HG02970 (cell line): Measurements from ENCODE around the gene NPAS3.

Experiments
- ATAC-seq: cut with Tn5 transposase; IDR thresholded peaks from one replicate; pipeline ENCODE4 v1.9.1; 2021; ENCODE audit warnings: mild to moderate bottlenecking, moderate library complexity, moderate number of reproducible peaks; ENCODE audit not compliant: unreplicated experiment, low FRiP score

NPAS3 gene

GRCh38 chr14:33679461-33680225, 741.0 kb downstream of the NPAS3 start:
- ATAC-seq, result no peak

GRCh38 chr14:33680873-33681272, 742.2 kb downstream of the NPAS3 start:
- no peak for ATAC-seq

GRCh38 chr14:33682760-33683159, 744.1 kb downstream of the NPAS3 start:
- no peak for ATAC-seq

- ATAC-seq, result no peak
These were observed 746.3 kb downstream of the NPAS3 start for GRCh38 chr14:33685026-33685425.

- no peak for ATAC-seq
These were observed 747.0 kb downstream of the NPAS3 start for GRCh38 chr14:33685698-33686097.

GRCh38 chr14:33686218-33686617, 747.5 kb downstream of the NPAS3 start:
- ATAC-seq, result no peak

GRCh38 chr14:33686856-33687255, 748.2 kb downstream of the NPAS3 start:
- ATAC-seq, result no peak

DNA sequence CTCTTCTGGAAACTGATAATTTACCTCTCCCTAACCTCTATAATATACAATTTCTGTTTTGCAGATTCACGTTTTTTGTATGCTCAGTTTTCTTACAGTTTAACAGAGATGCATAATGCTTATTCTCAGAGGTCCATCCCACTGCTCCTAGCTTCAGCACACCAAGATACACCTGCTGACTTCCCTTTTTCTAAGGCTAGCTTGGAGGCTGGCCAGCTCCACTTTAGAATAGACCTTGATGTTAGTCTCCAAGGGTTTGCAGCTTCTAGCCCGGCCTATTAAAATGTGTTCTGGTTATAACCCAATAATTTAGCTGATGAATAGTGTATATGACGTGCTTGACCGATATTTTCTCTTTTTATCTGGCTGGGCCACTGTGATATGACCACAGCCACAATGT, 751.0 kb downstream of the NPAS3 start:
- no peak for ATAC-seq

- no peak for ATAC-seq
These were observed 753.2 kb downstream of the NPAS3 start for GRCh38 chr14:33691907-33692306.

DNA sequence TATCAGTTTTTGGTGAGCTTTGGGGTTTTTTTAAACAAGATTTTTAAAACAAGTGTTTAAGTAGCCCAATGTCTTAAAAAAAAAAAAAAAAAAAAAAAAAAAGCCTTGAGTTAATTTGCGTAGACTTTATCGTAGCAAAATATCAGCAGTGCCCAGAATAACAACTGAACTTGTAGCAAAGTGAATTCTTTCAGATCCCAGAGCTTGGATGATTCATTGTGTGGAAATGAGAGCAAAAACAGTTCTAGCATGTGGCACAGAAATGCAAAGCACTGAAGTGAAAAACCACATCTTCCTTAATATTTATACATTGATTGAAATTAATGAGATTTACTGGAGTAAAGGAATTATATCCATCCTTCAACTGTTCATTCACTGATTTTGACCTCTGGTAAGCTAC, 754.1 kb downstream of the NPAS3 start:
- no peak for ATAC-seq

DNA sequence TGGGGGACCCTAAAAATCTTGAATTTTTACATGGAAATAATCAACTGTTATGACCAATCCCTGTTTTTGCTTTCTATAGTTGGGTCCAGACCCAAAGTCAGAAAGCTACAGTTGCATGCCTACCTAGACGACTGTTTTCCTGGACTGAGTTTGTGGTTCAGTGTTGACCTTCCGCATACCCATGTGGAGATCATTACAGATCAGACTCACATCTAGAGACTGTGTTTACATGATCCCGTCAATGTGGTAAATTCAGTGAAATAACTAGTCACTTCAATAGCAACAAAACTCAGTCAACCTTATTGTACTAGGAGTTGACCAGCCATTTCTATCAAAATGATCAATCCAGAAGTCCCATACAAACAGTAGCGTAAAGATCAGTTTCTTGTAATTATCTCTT, 754.6 kb downstream of the NPAS3 start:
- no peak for ATAC-seq

DNA sequence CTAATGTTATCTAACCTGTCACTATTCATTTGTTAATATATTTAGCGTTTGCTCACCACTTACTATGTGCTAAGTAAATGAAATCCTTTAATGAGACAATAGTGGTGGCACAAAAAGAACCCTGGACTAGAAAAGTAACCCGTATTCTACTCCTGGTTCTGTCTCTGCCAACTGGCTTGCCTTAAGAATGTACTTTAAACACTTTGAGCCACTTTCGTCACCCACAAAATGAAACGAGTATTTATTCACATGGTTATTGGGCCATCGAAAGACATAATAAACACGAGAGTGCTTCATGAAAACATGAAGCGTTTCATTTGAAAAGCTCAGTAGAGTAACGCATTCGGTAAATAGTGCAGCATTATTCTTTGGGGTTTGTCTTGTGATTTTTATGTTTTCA, 757.5 kb downstream of the NPAS3 start:
- no peak for ATAC-seq

GRCh38 chr14:33699300-33699983, 760.8 kb downstream of the NPAS3 start:
- ATAC-seq, result no peak

GRCh38 chr14:33700052-33700451, 761.4 kb downstream of the NPAS3 start:
- ATAC-seq, result no peak

- ATAC-seq, result no peak
These were observed 763.6 kb downstream of the NPAS3 start for GRCh38 chr14:33702293-33702692.

- no peak for ATAC-seq
These were observed 765.8 kb downstream of the NPAS3 start for GRCh38 chr14:33704481-33704880.

DNA sequence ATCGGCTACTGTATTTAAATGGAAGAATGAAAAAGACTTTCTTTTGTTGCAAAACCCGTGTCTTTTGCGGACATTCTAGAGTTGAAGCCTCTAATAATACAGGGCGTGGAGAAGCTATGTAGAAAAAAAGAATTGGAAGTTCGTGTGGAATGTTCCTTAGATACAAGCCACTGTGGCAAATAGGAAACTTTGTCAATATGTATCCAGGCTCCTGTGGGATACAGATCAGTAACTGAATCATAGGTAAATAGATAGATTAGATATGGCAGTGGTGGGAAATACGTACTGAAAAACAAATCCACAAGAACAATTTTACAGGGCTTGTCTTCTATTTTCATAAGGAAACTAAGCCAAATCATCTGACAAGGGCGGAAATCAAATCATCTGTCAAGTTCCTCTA, 766.8 kb downstream of the NPAS3 start:
- ATAC-seq, result no peak

DNA sequence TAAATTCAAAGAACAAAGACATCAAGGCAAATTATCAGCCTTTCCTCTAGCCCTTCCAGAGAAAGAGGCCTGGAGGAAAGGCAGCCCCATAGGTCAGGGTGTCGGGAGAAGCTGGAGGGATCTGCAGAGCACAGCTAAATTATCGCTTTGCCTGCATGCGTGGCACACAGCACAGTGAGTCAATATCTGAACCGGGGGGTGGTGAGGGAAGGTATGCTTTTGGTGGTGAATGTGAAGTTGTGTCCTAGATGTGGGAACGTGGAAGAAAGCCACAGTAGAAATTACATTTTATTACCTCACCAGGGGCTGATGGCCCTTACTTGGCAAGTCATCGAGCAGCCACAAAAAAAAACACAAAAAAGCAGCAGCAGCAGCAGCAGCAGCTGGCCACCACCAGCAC, 769.0 kb downstream of the NPAS3 start:
- ATAC-seq, result no peak

DNA sequence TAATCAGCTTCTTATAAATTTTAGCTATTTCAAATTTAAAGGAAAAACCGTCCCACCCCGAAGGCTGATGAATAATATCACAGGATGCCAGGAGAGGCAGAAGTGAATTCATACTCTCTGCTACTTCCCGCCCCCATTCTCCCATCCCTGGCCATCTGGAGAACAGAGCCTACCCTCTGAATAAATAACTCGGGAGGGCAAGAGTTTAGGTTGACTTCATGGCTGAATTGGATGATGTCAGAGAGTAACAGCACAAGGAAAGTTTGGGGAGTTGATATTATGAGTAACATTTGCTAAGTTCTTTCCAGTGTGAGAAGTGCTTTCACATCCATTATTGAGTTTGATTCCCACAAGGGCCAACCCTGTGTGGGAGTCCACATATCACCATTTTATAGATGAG, 770.6 kb downstream of the NPAS3 start:
- ATAC-seq, result no peak

GRCh38 chr14:33709711-33710110, 771.0 kb downstream of the NPAS3 start:
- no peak for ATAC-seq

DNA sequence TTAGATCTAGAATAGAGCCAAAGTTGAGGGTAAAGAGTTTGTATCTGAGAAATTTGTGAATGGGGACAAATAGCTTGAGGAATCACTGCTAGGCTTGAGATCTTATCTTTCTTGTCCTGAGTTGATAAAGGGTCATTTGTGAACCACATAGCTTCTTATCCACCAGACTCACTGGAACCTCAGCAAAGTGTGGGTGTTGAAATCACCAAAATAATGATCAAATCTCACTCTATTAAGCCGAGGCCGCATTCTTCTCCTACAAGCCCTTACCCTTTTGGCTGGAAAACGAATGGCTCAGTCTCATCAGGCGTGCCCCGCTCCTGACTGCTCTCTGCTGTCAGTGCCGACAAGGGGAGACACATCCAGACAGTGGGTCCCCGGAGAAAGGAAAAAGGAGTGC, 771.6 kb downstream of the NPAS3 start:
- ATAC-seq, result no peak

GRCh38 chr14:33711194-33711593, 772.5 kb downstream of the NPAS3 start:
- no peak for ATAC-seq
